CMK (cell line): ENCODE data around the gene ZDHHC22.
A peak's percentile ranks its signal among the peaks of the same experiment; 100 is the strongest.

Experiments used
- DNase-seq: peaks from one replicate; pipeline ENCODE4 v3.0.0-alpha.2; 2010; ENCODE audit warnings: low read depth

The ZDHHC22 gene

DNA sequence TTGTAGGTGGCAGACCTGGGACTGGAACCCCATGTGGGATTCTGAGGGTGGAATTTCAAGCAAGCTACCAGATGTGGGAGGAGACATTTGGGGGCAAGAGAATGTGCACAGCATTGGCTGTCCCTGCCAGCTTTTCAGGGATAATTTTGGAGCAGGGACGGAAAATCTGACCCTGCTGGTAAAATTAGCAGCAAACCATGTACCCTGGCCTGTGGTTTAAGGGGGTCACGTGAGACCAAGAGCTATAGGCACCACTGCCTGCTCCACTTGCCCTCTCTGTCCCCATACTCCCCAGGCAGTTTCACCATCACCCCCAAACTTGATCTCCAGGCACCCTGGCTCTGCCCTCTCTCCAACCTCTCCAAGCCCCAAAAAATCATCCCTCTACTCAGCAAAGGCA, 13.5 kb upstream of the ZDHHC22 start:
- DNase-seq, result no peak

GRCh38 chr14:77154421-77154820, 12.8 kb upstream of the ZDHHC22 start:
- DNase-seq, result no peak

- no peak for DNase-seq
Measured at GRCh38 chr14:77153802-77154201, 12.2 kb upstream of the ZDHHC22 start.

GRCh38 chr14:77151918-77152588, 10.5 kb upstream of the ZDHHC22 start:
- DNase-seq, result no peak

GRCh38 chr14:77151245-77151644, 9.7 kb upstream of the ZDHHC22 start:
- DNase-seq, result no peak

DNA sequence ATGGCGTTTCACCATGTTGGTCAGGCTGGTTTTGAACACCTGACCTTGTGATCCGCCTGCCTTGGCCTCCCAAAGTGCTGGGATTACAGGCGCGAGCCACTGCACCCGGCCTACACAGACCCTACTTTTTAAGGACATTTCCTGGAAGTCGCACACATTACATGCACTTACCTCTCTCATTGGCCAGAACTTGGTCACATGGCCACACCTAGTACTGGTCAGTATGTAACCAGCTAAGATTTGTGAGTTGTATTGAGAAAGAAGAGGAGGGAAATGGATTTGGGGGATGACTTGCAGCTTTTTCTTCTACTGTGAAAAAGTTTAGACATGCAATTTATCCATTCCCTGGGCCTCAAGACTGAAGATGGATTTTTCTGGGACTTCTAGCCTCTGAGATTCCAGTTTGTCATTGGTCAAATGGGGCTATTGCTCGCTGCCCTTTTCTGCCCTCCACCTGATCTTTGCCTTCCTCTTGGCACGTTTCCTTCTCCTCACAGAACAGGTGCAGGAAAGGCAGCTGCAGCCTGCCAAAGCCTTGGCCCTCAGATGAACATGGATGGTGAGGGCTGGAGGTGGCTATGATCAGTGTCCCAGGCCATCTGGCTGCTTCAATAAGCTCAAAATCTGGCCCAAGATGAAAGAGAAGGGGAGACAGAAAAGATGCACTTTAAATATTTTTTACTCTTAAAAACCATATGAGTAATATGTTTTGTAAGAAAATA, 7.1 kb upstream of the ZDHHC22 start:
- DNase-seq, result no peak

GRCh38 chr14:77145975-77146740, 4.6 kb upstream of the ZDHHC22 start:
- no peak for DNase-seq

DNA sequence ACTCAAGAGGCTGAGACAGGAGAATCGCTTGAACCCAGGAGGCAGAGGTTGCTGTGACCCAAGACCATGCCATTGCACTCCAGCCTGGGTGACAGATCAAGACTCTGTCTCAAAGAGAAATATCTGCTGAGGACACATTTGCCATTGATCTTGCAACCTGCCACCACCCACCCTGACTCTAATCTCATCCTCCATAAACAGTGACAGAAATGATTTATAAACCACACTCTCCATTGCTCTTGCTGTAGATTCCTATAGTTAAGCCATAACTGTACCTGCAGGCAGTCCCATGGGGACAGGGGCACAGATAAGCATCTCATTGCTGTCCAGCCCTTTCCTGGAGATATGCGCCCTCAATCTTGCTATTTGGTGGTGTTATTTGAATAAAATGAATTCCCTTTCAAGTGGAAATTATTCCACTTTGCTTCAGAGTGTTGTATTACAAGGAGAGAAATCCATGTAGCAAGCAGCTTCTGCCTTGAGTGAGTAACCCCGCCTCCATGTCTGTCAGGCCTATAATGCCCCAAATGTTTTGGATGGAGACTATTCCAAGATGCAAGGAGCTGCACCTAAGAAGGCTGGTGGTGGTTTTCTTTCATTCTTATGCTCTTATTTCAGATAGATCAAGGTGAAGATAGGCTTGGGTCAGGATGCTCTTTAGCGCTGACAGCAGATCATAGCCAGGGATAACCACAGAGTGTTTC, 3.0 kb upstream of the ZDHHC22 start:
- DNase-seq, result no peak

- no peak for DNase-seq
Measured at GRCh38 chr14:77143071-77143470, 1.5 kb upstream of the ZDHHC22 start.

GRCh38 chr14:77142005-77142800, 612 bp upstream of the ZDHHC22 start:
- no peak for DNase-seq

DNA sequence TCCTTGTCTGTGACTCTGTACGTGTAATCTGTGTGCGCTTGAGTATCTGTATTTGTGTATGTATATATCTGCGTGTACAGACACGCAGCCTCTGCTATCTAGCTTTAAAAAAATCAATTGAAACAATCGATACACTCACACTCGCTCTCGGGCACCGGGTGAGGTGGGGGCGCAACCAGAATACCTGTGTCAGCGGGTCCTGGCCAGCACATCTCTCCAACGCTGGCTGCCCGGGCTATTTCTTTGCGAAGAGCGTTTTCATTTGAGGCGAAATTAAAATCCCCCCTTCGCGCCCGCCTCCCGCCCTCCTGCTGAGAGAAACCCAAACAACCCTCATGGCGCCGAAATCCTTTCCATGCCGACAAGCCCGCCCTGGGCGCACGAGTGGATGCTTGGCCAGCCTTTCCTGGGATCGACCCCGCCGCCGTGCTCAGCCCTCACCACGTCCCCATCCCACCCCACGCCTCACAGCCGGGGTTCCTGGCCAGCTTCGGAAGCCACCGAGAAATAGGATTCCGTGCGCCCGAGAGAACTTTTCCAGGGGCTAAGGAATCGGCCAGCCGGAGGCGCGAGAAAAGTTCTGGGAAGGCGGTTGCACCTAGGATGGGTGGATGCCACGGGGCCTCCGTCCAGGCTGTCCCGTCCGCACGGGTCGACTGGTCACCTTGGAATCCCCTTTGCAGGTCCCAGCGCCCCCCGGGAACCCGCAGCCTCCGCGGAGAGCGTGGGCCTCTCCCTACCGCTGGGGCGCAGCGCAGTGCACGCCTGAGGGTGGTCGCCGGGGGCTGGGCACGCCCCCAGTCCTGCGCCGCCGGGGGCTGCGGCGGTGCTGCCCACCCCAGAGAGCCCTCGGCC, 1.0 kb downstream of the ZDHHC22 start:
- no peak for DNase-seq

DNA sequence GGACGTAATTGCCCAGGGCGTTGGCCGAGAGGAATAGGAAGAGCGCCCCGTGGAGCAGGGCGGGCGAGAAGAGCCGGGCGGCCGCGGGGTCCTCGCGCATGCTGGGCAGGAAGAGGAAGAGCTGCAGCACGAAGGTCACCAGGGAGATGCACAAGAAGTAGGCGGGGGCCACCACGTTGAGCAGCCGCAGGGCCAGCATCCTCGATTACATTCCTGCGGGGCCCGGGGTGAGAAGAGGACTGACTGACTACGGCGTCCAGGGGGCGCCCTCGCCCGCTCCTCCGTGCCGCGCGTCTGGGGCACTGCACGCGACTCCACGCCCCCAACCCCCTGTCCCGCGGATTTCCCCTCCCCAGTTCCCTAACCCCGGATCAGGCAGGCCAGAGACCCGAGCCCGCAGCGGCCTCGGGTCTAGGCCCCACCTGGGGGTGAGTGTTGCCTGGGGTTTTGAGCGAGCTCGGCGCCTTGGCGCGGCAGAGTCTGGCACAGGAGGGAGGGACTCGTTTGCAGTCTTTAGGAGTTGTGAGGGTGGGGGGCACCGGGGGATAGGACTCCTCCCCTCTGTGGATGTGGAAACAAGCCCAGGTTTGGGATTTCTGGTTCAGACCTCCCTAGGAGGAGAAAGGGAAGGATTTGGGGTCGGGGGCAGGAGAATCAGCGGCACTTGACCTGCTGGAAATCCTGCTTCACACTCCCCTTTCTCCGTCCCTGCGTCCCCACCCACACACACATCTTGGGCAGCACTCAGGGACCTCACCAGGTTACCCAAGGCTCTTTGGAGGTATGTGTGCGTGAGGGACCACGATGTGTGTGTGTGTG, 1.8 kb downstream of the ZDHHC22 start:
- peak; percentile 20 for DNase-seq

DNA sequence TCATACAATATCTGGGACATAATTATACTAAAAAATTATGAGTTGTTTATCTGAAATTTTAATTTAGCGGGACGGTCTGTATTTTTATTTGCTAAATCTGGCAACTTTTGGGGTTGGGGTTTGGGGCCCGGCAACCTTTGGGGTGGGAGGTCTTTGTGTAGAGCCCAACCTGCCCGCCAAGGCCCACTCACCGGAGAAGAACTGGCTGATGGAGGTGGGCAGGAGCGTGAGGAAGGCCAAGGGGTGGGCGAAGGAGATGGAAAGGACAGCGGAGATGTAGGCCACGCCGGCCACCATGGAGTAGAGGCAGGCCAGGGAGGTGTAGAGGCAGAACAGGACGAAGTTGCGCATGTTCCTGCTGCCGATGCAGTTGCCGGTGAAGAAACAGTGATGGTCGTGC, 2.6 kb downstream of the ZDHHC22 start:
- DNase-seq, result no peak

GRCh38 chr14:77133720-77134338, 7.8 kb downstream of the ZDHHC22 start:
- no peak for DNase-seq

GRCh38 chr14:77131871-77132486, 9.6 kb downstream of the ZDHHC22 start:
- no peak for DNase-seq

DNA sequence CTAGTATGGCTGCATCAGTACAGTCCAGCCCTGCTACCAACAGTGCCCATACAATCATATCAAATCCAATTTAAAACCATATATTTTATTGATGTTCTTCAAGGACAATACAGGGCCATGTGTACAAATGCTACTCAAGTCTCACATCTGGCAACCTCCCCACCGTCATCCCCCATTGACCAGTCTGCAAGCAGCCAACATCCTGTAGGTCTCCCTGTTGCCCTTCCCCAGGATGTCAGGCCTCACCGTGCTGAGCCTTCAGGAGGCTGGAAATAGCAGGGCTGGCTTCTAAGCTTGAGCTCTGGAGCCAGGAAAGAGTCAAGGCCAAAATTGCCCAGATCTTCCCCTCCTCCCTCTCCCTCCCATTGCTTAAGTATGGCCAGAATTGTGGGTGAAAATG, 10.4 kb downstream of the ZDHHC22 start:
- no peak for DNase-seq

GRCh38 chr14:77130386-77130785, 11.2 kb downstream of the ZDHHC22 start:
- DNase-seq, result no peak

- no peak for DNase-seq
Measured at GRCh38 chr14:77128414-77128891, 13.1 kb downstream of the ZDHHC22 start.
